Hematopoietic multipotent progenitor cell treated with erythropoietin and hydrocortisone succinate and interleukin-3 and kit ligand, for 17 days (in vitro differentiated cells): ENCODE results near the gene TARBP1.

Experiments
- DNase-seq: peaks from one replicate; pipeline ENCODE4 v3.0.0-alpha.2; 2015; ENCODE audit warnings: low spot score

The TARBP1 gene

DNA sequence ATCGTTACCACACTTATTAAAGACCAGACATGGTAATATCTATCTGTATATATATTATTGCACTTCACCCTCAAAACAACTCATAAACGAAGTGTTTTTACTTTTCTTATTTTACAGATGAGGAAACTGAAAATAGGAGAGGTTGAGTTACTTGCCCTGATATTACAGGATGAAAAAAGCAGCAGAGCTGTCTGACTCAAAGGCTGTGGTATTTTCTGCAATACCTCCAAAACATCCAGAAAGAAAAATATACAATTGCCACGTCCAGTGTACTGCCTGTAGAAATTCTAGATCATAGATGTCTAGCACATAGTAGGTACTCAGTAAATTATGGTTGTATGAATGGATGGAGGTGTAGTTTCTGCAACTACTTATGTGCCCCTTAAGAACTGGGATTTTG, 5.2 kb upstream of the TARBP1 start:
- DNase-seq: no peak

- DNase-seq: no peak
Observed at GRCh38 chr1:234481771-234482170, 2.8 kb upstream of the TARBP1 start.

- no peak for DNase-seq
Observed at GRCh38 chr1:234479866-234480265, 887 bp upstream of the TARBP1 start.

DNA sequence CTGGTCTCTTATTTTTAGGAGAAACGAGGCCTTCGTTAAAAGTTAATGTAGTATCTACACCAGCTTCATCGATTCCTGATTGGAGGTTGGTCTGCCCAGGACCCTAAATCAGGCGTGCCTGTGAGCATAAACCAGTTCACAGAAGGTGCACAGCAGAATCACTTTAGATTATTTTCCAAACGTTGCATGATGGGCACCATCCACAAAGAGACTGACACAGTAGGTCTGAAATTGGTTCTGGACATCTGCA, 256 bp upstream of the TARBP1 start:
- no peak for DNase-seq

DNA sequence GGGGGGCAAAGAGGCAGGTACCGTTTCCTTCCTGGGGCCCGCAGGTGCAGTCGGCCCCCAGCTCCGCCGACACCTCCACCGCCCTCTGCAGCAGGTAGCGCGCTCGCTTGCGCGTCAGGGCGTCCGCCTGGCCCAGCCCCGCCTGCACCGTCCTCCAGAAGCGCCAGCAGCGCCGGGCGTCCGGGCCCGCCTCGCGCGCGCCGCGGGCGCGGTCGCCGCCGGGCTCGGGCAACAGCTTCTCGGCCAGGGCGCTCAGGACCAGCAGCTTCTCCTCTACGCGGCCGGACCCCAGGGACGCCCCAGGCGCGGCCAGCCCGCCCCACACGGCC, 863 bp downstream of the TARBP1 start:
- DNase-seq: no peak

- DNase-seq: no peak
Observed at GRCh38 chr1:234477386-234478151, 1.4 kb downstream of the TARBP1 start.

DNA sequence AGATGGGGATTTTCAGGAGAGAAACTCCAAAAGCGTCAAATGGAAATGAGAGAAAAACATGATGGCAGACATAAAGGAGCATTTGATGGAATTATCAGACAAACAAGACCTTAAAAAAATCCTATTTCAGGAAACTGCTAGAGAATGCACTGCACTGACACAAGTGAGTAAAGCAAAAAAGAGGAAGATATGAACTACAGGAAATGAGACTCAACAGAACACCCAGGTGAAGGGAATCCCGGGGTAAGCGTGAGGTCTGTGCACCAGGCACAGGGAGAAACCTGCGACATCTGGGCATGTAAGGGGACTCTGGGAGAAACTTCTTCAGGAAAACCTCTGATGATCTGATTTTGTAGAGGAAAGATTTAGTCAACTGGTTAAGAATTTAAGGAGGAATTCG, 2.8 kb downstream of the TARBP1 start:
- no peak for DNase-seq

DNA sequence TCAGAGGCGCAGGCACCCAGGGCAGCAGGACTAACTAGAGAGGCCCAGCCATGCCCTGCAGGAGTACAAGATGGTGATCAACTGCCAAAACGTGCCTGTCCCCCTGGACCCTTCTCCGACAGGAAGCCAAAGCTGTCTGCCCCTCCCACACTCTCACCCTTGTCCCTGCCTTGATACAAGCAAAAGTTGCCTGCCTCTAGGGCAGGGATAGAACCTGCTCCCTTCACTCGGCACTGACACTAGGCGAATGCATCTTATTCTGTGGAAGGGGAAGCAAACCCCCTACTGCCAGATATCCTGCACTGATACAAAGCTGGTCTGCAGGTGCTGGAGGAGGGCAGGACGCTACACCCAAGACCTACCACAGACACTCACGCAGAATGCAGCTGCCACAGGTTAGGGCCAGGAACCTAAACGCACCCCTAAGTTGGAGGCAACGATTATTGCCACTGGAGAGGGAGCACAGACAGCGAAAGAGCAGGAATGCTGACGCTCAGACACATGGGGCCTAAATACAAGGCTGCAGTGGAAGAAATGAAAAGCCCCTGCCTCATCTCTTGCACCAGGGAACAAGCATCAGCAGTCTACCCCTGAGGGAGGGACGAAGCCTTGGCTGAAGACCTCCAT, 3.7 kb downstream of the TARBP1 start:
- no peak for DNase-seq

GRCh38 chr1:234474375-234474774, 4.6 kb downstream of the TARBP1 start:
- no peak for DNase-seq

DNA sequence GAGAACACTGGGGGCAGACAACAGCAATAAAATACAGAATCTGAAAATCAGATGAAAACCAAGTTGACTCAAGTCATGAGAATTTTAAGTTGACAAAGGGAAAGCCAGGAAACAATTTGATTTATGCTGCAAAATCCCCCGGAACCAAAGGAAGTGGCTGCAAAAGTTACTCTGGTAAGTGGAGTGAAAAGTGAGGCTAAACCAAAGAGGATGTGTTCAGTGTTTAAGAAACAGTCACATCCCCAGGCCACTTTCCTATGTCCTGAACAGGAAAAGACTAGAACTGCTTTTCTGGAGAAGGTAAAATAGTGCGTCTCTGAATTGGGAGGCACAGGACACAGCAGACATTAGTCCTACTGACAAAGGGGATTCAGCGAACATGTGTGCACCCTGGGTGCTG, 5.9 kb downstream of the TARBP1 start:
- DNase-seq: no peak

DNA sequence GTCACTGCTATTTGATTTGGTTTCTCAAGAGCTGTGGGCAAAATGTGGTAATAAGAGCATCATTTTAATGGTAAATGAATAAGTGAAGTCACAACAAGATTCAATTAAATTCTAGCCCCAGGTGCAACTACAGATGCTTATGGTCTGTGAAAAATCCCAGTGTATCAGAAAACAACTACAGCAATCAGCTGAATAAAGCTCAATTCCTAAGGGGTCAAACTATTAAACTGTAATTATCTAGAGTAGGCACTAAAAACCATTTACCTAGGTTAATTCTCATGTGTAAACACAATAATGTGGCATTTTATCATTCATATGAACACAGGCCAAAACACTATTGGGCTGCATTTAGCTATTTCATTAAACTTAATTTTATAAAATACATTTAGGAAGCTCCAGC, 9.6 kb downstream of the TARBP1 start:
- DNase-seq: no peak

DNA sequence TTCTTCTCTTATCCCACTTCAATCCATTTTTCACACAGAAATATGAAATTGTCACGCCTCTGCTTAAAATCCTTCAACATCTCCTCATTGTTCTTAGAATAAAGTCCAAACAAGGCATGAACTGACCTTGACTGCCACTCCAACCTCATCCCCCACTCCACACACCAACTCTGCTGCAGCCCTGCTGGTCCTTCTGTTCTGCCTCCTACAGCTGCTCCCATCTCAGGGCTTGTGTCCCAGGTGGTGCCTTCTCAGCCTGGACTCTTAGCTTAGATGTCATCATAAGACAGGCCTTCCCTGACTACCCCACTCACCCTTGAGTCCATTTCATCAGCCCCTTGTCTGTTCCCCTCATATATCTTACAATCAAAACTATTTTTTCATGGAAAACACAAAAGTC, 10.4 kb downstream of the TARBP1 start:
- no peak for DNase-seq

GRCh38 chr1:234467821-234468220, 11.2 kb downstream of the TARBP1 start:
- DNase-seq: no peak

GRCh38 chr1:234466945-234467344, 12.0 kb downstream of the TARBP1 start:
- no peak for DNase-seq

DNA sequence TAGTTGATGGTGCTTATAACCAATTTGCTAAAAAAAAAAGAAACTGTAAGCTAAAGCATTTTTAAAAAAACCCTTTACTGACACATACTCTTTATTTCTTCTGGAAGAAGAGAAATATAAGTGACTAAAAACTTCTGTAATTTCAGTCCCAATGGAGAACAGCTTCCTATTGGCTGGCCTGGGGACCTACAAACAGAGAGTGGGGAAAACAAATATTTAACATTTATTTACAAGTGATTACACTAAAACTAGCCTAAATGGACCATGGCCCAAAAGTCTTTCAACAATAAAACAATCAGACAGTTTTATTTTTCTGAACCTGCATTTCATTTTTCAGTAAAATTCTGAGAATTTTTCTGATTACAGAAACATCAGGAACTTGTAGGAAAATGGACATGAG, 15.2 kb downstream of the TARBP1 start:
- no peak for DNase-seq

- DNase-seq: no peak
Observed at GRCh38 chr1:234460652-234461051, 18.3 kb downstream of the TARBP1 start.

DNA sequence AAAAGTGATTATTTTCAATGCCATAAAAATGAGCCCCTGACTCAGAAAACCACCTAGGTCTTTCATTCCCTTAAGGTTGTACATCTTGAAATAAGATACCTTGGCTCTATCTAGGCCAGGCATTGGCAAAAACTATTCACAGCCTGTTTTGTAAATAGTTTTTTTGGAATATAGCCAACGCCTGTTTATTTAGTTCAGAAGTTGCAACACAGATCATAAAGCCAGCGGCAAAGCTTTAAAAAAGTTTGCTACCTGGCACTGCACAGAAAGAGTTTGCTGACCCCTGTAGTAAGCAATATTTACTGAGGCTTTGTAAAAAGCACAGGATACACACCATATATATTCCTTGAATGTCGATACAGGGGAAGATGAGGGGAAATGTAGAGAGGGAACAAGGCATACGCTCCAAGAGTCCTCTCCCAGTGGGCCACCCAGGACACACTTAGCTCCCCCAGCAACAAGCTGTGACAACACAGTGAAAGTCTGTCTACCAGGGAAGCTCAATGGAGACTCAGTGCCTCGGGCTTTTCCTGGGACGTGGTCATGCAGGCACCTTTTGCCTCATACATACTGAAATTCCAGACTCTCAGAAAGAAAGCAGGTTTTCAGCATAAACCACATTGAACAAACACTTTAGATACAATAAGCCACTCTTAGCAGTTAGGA, 20.5 kb downstream of the TARBP1 start:
- DNase-seq: no peak

GRCh38 chr1:234454926-234455325, 24.1 kb downstream of the TARBP1 start:
- no peak for DNase-seq

DNA sequence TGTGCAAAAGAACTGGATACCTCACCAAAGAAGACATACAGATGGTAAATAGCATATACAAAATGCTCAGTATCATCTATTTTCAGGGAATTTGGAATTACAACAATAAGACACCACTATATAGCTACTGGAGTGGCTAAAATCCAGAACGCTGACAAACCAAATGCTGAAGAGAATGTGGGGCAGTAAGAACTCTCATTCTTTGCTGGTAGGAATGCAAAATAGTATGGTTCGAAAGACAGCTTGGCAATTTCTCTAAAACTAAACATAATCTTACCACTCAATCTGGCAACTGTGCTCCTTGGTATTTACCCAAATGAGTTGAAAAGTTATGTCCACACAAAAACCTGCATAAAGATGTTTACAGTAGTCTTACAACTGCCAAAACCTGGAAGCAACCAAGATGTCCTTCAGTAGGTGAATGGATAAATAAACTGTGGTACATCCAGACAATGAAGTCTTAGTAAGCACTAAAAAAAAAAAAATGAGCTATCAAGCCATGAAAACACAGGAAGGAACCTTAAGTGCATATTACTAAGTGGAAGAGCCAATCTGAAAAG, 26.5 kb downstream of the TARBP1 start:
- no peak for DNase-seq

GRCh38 chr1:234440348-234440747, 38.6 kb downstream of the TARBP1 start:
- DNase-seq: no peak

- no peak for DNase-seq
Observed at GRCh38 chr1:234438579-234438978, 40.4 kb downstream of the TARBP1 start.

- DNase-seq: peak; percentile 9
Observed at GRCh38 chr1:234437423-234438171, 41.4 kb downstream of the TARBP1 start.

- no peak for DNase-seq
Observed at GRCh38 chr1:234435620-234436019, 43.4 kb downstream of the TARBP1 start.
